ENCODE data around the gene HMX1.

The HMX1 gene

DNA sequence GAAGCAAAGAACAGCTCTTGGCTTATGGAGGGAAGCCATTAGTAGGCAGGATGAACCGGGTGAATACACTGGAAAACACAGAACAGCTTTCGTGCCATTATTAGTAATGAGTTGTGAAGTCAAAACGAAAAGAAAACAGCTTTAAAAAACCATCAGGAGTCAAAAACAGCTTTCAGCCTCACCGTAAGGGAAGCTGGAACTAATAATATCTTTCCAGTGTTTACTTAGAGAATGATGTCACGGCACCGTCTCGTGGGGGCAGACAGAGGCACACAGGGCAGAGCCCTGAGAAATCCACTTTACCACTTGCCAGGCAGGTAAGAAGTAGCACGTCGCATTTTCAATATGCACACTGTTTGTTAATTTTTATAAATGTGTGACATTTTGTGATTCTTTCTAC lies 37.9 kb upstream of the HMX1 start:
- no peak for DNase-seq

DNA sequence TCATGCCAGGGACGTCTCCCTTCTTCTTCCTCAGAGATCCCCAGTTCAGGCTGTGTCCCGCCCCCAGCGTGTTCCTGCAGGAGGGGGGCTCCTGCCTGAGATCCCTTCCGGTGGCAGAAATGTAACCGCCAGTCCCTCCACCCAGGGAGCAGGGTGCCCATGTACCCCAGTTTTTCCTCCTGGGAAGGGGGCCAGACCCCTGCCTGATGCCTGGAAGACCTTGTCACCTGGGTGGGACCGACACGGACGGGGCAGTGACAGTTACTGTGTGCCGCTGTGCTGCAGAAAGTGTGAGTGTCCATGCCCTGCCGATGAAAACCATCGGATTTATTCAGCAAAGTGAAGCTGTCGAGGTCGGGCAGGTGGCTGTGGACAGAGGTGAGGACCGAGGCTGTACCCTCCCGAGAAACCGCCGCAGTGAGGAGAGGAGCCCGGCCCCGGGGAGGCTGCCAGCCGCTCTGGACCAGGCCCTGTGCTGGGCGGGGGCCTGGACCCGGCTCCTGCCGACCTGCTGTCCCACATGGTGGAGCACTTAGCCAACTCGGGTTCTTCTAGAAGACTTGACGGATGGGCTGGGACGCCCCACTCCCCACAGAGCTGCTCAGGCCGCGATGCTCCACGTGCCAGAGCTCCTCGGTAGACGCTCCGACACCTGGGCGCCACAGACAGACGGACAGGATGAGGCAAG lies 36.7 kb upstream of the HMX1 start:
- DNase-seq = no peak

DNA sequence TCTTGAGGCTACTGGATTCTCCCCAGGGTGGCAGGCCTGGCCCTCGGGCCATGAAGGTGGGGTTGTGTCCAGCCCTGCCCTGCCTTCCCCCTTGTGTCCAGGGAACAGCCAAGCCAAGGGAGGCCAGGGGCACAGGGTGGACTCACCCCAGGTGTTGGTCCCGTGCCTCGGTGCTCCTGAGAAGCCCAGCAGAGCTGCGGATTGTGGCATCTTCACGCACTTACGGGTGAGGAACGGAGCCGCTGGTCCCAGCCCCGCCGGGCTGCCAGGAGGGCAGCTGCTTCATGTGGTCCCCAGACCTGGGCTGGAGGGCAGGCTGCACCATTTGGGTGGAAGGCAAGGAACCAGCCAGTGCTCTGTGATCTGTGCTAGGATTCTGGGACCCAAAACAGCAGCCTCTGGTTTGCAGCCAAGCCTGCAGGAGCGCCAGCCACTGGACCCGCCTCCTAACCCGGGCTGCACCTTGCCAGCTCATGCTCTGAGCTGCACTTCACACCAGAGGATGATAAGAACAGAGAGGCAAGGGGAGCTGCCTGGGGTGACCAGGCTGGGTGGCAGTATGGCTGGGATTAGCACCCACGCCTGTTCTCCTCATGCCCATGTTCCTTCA lies 36.1 kb upstream of the HMX1 start:
- no peak for DNase-seq

DNA sequence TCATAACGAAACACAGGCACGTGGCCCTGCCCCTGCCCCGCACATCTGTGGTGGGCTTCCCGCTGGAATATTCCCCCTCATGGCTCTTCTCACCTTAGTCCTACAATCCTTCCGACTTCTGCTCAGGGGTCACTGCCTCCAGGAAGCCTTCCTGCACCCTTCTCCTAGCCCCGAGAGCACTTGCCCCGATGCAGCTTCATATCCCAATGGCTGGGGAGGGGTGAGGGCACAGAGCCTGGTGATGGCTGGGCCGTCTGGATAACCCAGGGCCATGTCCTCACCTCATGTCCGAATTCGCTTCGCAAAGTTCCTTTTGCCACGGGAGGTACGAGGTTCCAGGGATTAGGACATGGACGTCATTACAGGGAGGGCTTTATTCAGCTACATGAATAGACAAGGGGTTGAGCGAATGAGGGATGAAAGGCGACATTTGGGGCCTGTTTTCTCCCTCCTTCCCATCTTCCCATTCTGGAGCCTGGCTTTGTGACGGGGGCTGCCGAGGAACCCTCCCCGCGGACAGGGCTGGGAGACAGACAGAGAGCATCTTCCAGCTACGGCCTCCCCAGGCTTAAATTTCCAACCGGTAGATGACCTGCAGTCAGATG lies 35.5 kb upstream of the HMX1 start:
- DNase-seq = no peak

DNA sequence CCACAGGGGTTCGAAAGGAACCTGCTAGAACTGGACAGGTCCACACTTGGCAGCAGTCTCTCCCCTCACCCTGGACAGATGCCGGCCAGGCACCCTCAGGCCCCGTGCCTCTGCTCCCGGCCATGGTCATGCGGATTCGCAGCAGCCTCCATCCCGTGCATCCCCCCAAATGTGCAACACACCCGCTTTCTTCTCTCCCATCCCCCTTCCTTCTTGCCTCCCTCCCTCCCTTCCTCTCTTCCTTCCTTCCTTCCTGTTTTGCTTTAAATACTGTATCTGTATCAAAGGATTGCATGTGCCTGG lies 35.0 kb upstream of the HMX1 start:
- no peak for DNase-seq

GRCh38 chr4:8905773-8906667 lies 34.4 kb upstream of the HMX1 start:
- no peak for DNase-seq

GRCh38 chr4:8905226-8905772 lies 33.7 kb upstream of the HMX1 start:
- no peak for DNase-seq

DNA sequence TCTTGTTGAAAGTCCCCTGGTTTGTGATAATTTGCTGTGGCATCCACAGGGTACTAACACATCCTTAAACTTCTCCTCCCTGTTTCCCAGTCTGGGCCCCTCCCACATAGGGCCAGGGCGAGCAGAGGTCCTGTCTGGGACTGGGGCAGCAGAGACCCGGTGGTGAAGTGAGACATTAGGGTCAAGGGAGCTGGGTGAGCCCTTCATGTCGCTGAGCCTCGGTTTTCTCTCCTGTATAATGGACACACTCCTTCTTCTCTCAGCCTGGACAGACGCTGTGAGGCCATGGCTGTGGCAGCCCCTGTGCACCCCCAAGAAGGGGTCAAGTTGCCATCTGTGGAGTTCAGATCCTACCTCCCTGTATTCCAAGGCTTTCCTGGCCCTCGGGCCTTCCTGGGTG lies 33.0 kb upstream of the HMX1 start:
- no peak for DNase-seq

DNA sequence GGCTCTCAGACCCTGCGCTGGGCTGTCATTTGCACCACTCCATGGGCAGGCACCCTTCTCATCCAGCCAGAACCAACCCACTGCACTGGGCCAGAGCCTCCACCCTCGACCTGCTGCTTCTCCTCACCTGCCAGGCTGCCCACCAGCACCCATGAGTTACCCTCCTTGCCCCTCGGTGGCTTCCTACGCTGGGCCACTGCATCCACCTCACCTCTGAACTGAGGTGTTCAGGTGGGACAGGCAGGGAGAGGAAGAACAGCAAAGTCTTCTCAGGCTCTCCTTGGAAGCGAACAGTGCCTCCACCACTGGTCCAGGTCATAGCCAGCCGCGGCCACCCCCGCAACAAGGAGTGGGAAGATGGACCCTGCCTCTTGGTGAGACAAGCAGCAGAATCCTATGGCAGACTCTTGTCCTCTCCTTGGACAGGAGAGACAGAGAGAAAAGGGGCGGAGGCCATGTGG lies 32.4 kb upstream of the HMX1 start:
- no peak for DNase-seq

- DNase-seq = no peak
Observed at GRCh38 chr4:8901335-8901734, 29.7 kb upstream of the HMX1 start.

DNA sequence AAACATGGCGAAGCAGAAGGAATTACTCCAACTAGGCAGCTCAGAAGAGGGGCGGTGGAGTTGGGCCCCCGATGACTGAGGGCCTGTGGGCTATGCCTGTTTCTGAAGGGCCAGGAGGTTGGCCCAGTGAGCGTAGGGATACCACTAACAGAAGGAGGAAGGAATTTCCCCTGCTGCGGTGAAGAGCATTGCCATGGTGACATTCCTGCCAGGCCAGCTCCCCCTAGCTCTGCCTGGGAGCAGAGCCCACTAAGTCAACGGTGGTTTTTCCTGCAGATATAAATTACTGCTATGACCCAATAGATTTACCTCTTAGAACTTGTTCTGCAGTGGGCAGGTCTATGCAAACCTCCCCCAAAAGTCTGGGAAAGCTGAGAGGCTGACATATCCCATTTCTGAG lies 28.9 kb upstream of the HMX1 start:
- DNase-seq = no peak

DNA sequence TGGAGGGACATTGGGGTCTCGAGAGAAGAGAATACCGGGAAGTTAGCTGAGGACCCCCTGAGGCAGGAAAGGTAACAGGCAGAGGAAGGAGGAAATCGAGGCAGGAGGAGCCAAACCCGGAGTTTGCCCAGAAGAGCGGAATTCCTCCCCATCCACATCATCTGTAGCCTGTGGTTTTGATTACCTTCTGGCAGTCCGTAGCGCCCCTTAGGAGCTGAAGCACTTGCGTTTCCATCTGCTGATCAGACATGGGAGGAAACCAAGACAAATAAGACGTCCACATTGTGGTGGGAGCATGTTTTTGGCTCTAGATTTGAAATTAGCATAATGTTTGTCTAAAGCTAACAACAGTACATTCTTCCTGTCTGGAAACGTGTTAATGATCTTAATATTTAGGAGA lies 26.8 kb upstream of the HMX1 start:
- no peak for DNase-seq

- DNase-seq = no peak
Observed at GRCh38 chr4:8897251-8898167, 25.9 kb upstream of the HMX1 start.

DNA sequence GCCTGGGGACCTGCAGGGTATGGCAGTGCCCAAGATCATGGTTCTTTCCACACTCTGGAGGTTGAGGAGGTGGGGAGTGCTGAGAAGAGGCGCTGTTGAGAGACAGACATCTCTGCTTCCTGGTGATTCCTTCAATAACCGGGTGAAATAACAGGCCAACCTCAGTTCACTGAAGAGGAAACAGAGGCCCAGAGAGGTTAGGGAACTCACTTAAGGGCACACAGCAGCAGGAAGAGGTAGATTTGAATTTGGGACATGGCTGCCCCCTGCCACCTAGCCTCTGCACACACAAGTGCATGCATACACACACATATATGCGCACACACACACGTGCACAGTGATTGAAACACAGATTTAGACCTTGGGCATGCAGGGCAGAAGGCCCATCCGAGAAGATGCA lies 24.9 kb upstream of the HMX1 start:
- no peak for DNase-seq

DNA sequence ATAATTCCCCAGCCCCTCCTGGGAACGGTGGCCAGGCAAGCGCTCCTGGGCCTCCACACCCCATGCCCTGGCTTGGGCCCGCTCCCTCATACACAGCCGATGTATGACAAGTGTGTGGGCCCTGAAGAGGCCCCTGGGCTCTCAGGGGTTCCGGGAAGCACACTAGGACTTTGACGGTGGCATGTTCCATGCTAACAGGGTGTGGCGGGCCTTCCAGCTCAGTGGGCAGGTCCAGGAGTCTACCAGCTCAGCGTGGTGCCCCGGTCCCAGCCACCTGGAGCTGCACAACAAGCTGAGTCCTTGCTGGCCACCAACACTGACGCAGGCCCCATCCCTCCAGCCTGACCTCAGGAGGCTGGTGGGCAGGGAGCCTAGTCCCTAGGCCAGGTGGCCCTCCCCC lies 24.4 kb upstream of the HMX1 start:
- DNase-seq = no peak

DNA sequence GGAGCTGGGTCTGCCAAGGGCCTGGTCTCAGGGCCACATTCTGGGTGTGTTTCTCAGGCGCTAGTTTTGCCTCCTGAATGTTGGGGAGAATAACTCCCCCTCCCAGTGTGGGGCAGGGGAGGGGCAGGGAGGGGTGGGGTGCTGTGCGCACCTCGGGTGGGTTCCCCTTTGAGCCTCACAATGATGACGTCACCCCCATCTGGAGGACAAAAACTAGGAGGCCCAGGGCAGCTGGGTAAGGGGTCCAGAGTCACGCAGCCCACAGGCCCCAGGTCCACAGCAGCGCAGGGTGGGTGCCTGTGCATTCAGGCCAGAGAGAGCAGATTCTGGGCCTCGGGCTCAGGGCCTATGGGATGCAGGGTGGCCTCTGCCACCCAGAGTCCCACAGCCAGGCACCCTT lies 23.7 kb upstream of the HMX1 start:
- DNase-seq = no peak

DNA sequence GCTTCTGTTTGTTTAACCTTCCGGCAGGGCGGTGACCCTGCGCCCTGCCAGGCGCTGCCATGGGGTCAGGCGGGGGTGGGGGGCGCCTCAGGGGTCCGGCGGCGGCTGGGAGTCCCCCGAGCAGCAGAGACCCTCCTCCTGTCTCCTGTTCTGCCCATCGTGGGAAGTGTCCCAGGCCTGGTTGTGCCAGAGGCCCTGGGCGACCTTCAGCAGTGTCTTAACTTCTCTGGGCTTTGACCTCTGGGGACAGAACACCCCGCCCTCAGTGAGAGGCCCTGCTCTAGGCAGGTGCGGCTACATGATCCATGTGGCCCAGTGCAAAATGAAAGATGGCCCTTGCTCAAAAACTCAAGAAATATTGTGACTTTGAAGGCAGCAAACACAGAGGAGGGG lies 22.8 kb upstream of the HMX1 start:
- DNase-seq = no peak

DNA sequence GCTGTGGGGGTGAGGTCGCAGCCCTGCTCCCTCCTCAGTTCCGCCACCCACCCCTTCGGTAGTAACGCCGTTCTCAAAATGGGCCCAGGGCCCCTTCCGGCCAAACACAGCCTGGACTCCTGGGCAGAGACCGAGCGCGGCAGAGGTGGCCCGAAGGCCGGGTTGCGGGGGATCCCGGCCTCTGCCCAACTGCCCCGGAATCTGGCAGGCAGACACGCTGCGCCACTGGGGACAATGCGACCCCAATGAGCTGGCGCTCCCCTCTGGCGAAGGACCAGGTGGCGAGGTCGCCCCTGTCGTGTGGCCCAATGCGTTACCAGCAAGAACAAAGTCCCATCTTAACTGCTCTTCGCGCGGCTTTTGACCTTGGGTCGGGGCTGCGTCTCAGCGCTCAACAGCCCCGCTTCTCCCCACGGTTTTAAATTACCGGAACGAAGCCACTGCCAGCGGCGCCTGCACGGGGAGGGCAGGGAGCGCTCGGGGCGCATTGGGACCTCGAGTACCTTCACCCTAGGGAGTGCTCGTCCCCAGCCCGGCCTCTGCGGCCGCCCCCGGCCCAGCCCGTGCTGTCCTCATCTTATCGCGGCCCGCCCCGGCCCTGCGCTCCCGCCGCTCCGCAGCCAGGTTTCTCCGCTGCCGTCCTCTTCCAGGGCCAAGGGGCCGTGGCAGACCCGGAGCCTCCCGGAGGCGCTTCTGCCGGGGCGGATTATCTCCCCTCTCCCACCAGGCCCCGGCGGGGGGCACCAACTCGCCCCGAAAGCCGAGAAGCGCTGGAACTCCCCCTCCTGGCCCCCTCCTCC lies 22.2 kb upstream of the HMX1 start:
- DNase-seq = no peak

DNA sequence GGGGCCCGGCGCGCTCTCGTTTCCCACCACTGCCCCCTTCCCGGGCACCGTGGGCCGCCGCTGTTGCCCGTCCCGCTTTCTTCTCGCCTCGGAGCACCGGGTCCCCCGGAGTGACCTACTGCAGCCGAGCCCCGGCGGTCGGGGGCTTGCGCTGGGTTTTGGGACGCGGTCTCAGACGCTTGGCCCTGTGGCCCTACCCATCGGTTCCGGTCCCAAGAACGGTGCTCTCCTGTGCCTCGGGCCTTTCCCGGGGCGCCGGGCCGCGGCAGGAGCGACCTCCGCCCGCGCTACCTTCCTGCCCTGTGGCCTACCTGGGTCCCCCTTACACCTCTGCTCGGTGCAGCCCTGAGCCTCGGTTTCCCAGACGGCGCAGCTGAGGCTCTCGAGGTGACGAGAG lies 21.6 kb upstream of the HMX1 start:
- no peak for DNase-seq

- DNase-seq = no peak
Observed at GRCh38 chr4:8892556-8893226, 21.1 kb upstream of the HMX1 start.
